Spinal cord (tissue), 10 donors: Measurements from ENCODE around the gene GZF1. TPM values are rescaled to one million over a fixed set of nuclear protein-coding genes. Genes with fewer than 3 reads are reported as not detected.

ENCODE experiments used
- DNase-seq, 6 donors: peaks; one replicate each; pipeline versions ENCODE4 v3.0.0 to v3.0.0-alpha.2; 2013 to 2015; ENCODE audit warnings: low spot score in 6 of 6, low read depth in 4 of 6
- H3K27ac ChIP-seq: one replicate; pipeline ENCODE4 v1.5.1; 2013; ENCODE audit warnings: low read depth, low read length, control low read depth
- H3K27me3 ChIP-seq: one replicate; pipeline ENCODE4 v1.6.1; 2013; ENCODE audit warnings: low read length; ENCODE audit not compliant: control insufficient read depth, insufficient read depth
- H3K36me3 ChIP-seq: one replicate; pipeline ENCODE4 v1.6.1; 2013; ENCODE audit warnings: low read length; ENCODE audit not compliant: control insufficient read depth, insufficient read depth
- H3K4me1 ChIP-seq: one replicate; pipeline ENCODE4 v1.6.1; 2013; ENCODE audit warnings: low read length; ENCODE audit not compliant: control insufficient read depth, insufficient read depth
- H3K4me3 ChIP-seq: one replicate; pipeline ENCODE4 v1.5.1; 2013; ENCODE audit warnings: low read depth, low read length, control low read depth
- H3K9me3 ChIP-seq: one replicate; pipeline ENCODE4 v1.6.1; 2013; ENCODE audit warnings: low read length; ENCODE audit not compliant: control insufficient read depth, insufficient read depth
- WGBS: methylation state at CpG from one replicate; pipeline ENCODE4 v1.1.5; 2013; ENCODE audit warnings: missing lambda C conversion rate; ENCODE audit not compliant: insufficient coverage; 5-methylcytosine and 5-hydroxymethylcytosine counted together
- polyA plus RNA-seq, 2 donors: library from polyadenylated mRNA; unstranded; fragments of 120-200 nt; gene quantifications; one replicate each; pipeline ENCODE4 v1.2.1, GENCODE V29; 2013; ENCODE audit not compliant: insufficient read length in 2 of 2
- total RNA-seq, 2 donors: library from RNA; depleted of rRNA in 1 of 2; stranded (reverse); fragments of 120-200 nt in 1 of 2; fragments of >200 nt in 1 of 2; gene quantifications; one replicate each; pipeline versions ENCODE4 v1.2.3 to v1.2.4, GENCODE V29; 2013 to 2014
- donor health status: healthy.

GZF1 gene
- total and polyA plus RNA-seq, 4 donors = 21.1 to 23.7 (median 22.7) TPM

- H3K4me1 ChIP-seq = no peaks in the 10 kb centered on the region
- no peak overlapping the region for H3K4me3 ChIP-seq
- H3K9me3 ChIP-seq = no peaks in the 10 kb centered on the region
- no peak overlapping the region for H3K27ac ChIP-seq
- H3K36me3 ChIP-seq = peaks cover 6% of the 10 kb centered on the region
- DNase-seq = no peak
- no peaks in the 10 kb centered on the region for H3K27me3 ChIP-seq
- WGBS = 89% methylated on average over 4 of the region's 6 CpGs
Observed at GRCh38 chr20:23399568-23400241, 37.7 kb downstream of the GZF1 start.

DNA sequence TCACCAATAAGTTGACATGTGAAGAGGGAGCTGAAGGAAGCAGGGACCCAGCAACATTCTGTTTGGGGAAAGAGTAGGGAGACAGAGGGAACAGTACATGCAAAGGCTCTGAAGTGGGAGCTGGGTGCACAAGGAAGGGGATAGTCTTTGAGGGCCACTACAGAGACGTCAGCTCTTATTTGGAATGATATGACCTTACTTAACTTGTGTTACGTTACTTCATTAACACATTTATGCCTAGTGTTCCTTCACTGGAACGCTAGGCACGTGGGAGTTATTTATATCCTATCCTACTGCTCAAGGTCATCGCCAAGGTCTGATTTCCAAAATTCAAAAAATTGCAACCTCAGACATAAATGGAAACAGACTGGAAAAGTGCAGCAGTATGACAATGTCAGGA is 39.1 kb downstream of the GZF1 start:
- Histone ChIP-seq H3K27me3 (no peaks in the 10 kb centered on the region), H3K9me3 (no peaks in the 10 kb centered on the region), H3K36me3 (peaks cover 6% of the 10 kb centered on the region), H3K4me1 (no peaks in the 10 kb centered on the region), H3K27ac (no peak overlapping the region), H3K4me3 (no peak overlapping the region)
- DNase-seq = no peak
- 100% methylated on average over 3 of the region's 5 CpGs for WGBS

DNA sequence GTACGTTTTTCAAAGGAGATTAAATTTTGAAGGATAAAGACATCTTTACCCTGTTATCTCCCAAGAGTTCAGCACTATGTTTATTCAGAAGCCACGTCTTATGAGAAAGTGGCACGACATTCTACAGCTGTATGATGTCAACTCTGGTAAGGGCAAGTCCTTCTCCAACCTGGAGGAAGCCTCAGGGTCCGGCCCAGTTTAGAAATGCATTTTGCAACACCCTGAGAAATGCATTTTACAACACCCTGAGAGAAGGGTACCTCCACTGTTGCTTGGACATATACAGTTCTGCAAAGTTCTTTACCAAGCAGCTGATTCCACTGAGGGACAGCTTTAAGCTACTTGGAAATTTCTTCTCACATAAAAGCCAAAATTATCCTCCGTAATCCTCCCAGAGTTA is 41.8 kb downstream of the GZF1 start:
- H3K4me3 ChIP-seq = no peak overlapping the region
- DNase-seq = no peak
- no peaks in the 10 kb centered on the region for H3K4me1 ChIP-seq
- no peaks in the 10 kb centered on the region for H3K9me3 ChIP-seq
- H3K27me3 ChIP-seq = no peaks in the 10 kb centered on the region
- WGBS = 87% methylated on average over 3 of the region's 5 CpGs
- peaks cover 6% of the 10 kb centered on the region for H3K36me3 ChIP-seq
- H3K27ac ChIP-seq = no peak overlapping the region

- peaks cover 6% of the 10 kb centered on the region for H3K36me3 ChIP-seq
- H3K4me3 ChIP-seq = no peak overlapping the region
- H3K4me1 ChIP-seq = no peaks in the 10 kb centered on the region
- H3K9me3 ChIP-seq = no peaks in the 10 kb centered on the region
- no peaks in the 10 kb centered on the region for H3K27me3 ChIP-seq
- WGBS = 89% methylated on average over 1 of the region's 3 CpGs
- DNase-seq = no peak
- no peak overlapping the region for H3K27ac ChIP-seq
Observed at GRCh38 chr20:23404196-23404595, 42.2 kb downstream of the GZF1 start.

GRCh38 chr20:23406880-23407279 is 44.9 kb downstream of the GZF1 start:
- H3K27ac ChIP-seq = no peak overlapping the region
- no peaks in the 10 kb centered on the region for H3K9me3 ChIP-seq
- no peak overlapping the region for H3K4me3 ChIP-seq
- H3K36me3 ChIP-seq = no peaks in the 10 kb centered on the region
- peaks cover 2% of the 10 kb centered on the region for H3K4me1 ChIP-seq
- H3K27me3 ChIP-seq = no peaks in the 10 kb centered on the region
- no peak for DNase-seq
- no CpG with 5 or more reads among the region's 1 CpG for WGBS

GRCh38 chr20:23407781-23408464 is 45.9 kb downstream of the GZF1 start:
- WGBS = no CpG with 5 or more reads among the region's 2 CpGs
- DNase-seq = no peak
- Histone ChIP-seq H3K4me3 (no peak overlapping the region), H3K36me3 (no peaks in the 10 kb centered on the region), H3K27ac (no peak overlapping the region), H3K9me3 (no peaks in the 10 kb centered on the region), H3K4me1 (peaks cover 2% of the 10 kb centered on the region), H3K27me3 (no peaks in the 10 kb centered on the region)

DNA sequence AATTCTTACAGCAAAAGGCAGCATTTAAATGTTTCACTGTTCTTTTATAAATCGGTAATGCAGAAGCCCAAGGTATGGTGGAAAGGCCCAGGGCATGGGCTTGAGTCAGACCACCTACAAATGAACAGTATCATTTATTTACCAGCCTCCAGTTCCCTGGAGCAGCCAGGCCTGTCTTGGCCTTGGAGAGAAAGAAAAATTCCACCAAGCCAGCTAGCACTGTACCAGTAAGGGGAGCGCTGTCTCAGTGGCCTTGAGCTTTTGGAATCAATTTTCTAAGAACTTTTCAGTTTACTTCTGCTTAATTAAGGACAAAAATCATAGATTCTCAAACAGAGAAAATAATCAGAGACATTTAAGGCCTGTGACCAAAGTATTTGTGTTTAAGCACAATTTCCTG is 47.0 kb downstream of the GZF1 start:
- Histone ChIP-seq H3K27me3 (no peaks in the 10 kb centered on the region), H3K4me1 (peaks cover 2% of the 10 kb centered on the region), H3K36me3 (no peaks in the 10 kb centered on the region), H3K27ac (no peak overlapping the region), H3K4me3 (no peak overlapping the region), H3K9me3 (no peaks in the 10 kb centered on the region)
- no peak for DNase-seq
- 80% methylated on average over 1 of the region's 2 CpGs for WGBS

DNA sequence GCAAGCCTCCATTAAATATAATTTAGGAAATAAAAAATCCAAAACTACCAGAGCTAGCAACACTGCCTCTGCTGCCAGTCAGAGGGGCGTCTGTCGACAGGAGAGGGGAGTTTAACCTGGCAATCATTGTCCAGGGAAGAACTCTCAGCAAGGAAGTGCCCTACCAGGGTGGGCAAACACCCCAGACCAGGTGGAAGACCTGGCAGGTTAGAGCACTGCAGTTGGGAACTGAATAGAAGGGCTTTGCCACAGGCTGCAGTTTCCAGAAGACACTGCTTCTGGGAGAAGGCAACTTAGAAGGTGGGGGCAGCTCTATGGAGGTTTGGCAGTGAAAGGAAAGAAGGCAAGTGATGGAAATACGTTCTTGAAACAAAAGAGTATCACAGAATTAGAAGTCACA is 47.8 kb downstream of the GZF1 start:
- Histone ChIP-seq H3K36me3 (no peaks in the 10 kb centered on the region), H3K4me1 (peaks cover 2% of the 10 kb centered on the region), H3K9me3 (no peaks in the 10 kb centered on the region), H3K27ac (no peak overlapping the region), H3K27me3 (no peaks in the 10 kb centered on the region), H3K4me3 (no peak overlapping the region)
- WGBS = no CpG with 5 or more reads among the region's 3 CpGs
- no peak for DNase-seq

DNA sequence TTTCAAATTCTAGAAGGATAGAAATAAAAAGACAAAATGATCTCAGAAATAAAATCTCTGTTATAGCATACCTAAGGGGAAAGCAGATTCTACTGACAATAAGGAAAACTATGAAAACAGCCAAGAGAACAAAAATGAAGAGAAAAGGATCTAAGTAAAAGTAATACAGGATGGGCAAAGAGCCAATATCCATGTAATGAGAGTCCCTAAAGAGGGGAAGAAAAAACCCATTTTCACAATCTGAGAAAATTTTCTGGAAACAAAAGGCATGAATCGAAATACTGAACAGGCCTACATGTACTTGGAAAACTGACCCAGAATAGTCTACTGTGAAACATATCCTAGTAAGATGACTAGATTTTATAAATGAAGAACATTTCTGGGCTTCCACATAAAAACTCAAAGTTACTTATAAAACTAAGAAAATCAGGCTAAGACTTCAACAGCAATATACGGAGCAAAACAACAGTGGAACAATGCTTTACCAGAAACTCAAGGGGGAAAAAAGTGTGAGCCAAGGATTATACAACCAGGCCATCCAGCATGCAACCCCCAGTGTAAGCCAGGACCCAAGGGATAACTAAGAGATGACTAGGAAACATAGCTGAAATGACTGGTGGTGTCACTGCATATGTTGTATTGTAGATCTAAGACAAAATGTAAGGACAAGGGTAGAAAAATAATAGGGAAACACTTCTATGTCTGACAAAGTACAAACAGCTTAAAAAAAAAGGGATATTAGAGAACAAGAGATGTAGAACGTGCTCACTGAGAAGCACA is 49.1 kb downstream of the GZF1 start:
- 60% methylated on average over 1 of the region's 3 CpGs for WGBS
- H3K9me3 ChIP-seq = no peaks in the 10 kb centered on the region
- H3K4me1 ChIP-seq = peaks cover 2% of the 10 kb centered on the region
- H3K36me3 ChIP-seq = no peaks in the 10 kb centered on the region
- no peak overlapping the region for H3K4me3 ChIP-seq
- no peak overlapping the region for H3K27ac ChIP-seq
- H3K27me3 ChIP-seq = no peaks in the 10 kb centered on the region
- peak in 1 of 6 donors; percentile 30 for DNase-seq
